GM19238 (cell line): ENCODE results near the gene PLIN4.
A peak's percentile ranks its signal among the peaks of the same experiment; 100 is the strongest.
"Not testable (repeated sequence)": the region's sequence is repeated elsewhere in the genome, so short reads cannot be mapped to it uniquely, and the experiment has no call there.

ENCODE experiments used
- DNase-seq: peaks from one replicate; pipeline ENCODE4 v3.0.0; 2011; ENCODE audit warnings: low spot score; ENCODE audit not compliant: insufficient read length

Gene PLIN4

DNA sequence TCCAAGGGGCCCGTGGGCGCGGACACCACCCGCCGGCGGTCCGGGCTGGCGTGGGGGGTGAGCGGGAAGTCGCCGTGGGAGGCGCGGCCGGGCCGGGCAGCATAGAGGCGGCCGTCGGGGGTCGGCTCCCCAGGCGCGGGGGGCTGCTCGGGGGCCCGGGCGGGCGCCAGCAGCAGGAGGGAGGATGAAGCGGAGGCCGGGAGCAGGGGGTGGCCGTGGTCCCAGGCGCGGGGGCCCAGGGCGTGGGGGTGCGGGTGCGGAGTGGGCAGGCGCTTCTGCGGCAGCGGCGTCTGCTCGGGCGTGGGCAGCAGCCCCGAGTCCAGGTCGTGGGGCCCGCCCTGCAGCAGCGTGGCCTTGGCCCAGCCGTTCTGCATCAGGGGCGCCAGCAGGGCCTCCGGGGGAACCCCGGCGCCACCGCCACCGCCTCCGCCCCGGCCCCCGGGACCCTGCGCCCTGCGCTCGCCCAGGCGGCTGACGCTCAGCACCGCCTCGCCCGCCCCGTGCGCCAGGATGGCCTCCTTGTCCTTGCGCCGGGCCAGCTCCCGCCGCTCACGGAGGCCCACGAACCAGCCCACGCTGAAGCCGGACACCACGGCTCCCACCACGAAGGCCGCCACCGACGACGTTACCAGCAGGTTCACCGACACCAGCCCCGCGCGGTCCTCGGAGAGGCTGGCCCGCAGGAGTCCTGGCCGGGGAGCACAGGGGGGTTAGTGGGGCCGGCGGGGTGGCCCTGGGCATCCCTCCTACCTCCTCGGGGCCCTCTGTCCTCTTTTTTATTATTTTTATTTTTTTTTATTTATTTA, 25.8 kb upstream of the PLIN4 start:
- no peak for DNase-seq

DNA sequence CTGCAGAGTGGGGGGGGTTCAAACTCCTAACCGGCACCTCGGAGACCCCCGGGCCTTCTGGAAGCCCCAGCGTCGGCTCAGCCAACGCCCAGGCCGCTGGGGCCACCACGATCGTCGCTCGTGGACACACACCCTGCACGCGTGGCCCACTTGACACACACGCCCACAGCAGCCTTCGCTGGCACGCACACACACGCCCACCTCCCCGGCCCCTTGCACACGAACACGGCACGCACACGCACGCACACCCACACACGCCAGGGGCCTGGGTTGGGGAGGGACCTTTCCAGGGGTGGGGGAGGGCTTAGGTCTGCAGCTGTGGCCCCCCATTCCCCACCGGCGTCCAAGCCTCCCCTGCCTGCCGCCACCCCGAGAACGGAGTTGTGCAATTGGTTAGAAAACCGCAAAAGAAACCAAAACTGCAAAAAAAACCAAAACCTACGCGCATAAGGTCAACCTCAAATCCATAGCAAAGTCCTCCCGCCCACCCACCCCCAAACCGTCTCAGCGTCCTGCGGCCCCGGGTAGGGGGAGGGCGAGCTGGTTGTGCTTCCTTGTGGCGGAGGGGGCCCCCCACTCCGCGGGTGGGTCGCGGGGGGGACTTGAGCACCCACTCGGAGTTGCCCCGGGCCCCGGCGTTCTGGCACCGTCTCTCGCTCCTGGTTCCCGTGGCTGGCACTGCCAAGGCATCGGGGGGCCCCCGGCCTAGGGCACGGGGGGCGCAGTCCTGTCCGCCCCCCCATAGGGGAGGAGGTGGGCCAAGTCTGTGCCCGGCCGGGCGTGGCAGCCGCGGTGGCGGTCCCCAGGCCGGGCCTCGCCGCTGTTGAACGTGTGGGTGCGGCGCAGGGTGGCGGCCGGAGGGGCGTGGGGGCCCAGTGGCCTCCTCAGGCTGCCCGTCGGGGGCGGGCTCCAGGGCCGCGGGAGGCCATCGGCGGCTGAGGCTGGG, 24.9 kb upstream of the PLIN4 start:
- no peak for DNase-seq

GRCh38 chr19:4541806-4542145, 23.5 kb upstream of the PLIN4 start:
- DNase-seq: not testable (repeated sequence)

DNA sequence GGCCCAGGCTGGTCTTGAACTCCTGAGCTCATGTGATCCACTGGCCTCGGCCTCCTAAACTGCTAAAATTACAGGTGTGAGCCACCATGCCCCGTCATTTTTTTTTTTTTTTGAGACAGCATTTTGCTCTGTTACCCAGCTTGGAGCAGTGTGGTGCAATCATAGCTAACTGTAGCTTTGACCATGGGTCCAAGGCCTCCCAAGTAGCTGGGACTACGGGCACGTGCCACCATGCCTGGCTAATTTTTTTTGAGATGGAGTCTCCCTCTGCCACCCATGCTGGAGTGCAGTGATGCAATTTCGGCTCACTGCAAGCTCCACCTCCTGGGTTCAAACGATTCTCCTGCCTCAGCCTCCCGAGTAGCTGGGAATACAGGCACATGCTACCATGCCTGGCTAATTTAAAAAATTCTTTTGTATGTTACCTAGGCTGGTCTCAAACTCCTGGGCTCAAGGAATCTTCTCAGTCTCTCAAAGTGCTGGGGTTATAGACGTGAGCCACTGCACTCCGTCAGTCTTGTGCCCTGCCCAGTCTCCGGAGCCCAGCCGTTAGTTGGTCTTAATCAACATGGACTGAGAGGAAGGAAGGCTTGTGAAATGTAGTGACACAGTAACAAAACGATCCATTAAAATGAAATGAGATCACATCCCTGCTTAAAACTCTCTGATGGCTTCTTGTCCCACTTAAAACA, 23.0 kb upstream of the PLIN4 start:
- no peak for DNase-seq

DNA sequence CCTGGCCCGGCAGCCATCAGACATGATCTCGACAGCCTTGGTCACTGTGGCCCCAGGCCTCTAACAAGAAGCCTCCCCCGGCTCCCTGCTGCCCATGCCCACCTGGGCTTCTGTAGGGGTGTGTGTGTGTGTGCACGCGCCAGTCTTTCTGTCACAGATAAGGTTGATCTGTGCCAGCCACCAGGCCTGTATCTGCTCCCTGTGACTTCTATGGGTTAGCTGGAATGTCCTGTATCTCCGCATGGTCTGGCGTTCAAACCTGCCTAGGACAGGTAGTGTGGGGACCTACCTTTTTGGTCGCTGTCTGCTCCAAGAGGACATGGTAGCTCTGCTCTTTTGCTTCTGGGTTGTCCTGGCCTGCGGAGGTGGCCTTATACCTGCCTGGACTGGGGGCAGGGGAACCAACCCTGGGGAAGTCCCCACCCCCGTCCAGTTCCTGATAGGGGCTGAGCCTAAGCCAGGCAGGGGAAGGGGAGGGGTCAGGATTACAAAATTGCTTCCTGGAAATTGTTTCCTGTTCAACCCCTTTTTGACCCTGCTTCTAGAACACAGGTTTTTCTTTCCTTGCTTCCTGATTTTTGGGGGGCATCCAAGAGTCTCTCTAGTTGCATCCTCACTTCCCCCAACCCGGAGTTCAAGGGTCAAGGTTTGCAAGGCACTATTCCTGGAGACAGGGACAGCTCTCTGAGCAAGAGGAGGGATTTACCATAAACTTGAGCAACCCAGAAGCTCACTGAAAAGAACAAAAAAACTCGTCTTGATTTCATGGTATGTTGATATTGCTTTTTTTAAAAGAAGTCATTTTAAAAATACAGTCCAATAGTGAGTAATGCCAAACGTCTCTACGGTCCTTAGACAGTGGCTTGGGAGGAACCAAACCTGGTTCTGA, 21.7 kb upstream of the PLIN4 start, which contains the start of gene LRG1:
Gene LRG1 (minus strand): TSS at position 344 of the 889 bp plus-strand sequence. CDS start 23 bp downstream, at position 321.
- no peak for DNase-seq

GRCh38 chr19:4539169-4539692, 20.9 kb upstream of the PLIN4 start:
- DNase-seq: no peak

GRCh38 chr19:4538601-4538954, 20.3 kb upstream of the PLIN4 start:
- DNase-seq: no peak

DNA sequence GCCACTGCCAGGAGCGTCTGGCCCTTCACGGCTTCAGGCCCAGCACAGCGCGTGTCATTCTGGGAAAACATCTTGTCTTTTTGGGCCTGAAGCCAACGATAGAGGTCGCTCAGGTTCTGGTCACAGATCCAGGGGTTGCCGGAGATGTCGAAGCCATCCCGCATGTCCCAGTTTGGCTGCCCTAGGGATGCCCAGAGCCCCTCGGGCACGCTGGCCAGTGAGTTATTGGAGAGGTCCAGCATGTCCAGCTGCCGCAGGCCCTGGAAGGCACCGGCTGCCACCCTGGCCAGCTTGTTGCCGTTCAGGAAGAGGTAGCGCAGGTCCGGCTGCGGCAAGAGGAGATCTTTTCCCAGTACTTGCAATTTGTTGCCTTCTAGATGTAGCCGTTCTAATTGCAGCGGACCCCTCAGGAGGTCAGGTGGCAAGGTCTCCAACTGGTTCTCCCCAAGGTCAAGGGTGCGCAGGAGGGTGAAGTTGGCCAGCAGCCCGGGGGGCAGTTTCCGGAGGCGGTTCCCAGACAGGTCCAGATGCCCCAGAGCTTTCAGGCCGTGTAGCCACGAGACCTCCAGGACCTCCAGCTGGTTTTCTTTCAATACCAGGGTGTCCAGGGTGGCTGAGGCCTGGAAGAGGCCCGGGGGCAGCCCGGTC, 19.8 kb upstream of the PLIN4 start:
- DNase-seq: no peak

GRCh38 chr19:4536798-4537197, 18.5 kb upstream of the PLIN4 start:
- DNase-seq: no peak

- DNase-seq: peak; percentile 44
Measured at GRCh38 chr19:4534836-4535658, 16.8 kb upstream of the PLIN4 start, which contains the start of gene PLIN5. Gene PLIN5, minus strand, starts transcription at chr19:4535224. Its CDS starts 1,150 bp downstream, at chr19:4534074.

GRCh38 chr19:4533835-4534424, 15.6 kb upstream of the PLIN4 start:
- DNase-seq: no peak

GRCh38 chr19:4533334-4533733, 15.0 kb upstream of the PLIN4 start:
- DNase-seq: no peak

DNA sequence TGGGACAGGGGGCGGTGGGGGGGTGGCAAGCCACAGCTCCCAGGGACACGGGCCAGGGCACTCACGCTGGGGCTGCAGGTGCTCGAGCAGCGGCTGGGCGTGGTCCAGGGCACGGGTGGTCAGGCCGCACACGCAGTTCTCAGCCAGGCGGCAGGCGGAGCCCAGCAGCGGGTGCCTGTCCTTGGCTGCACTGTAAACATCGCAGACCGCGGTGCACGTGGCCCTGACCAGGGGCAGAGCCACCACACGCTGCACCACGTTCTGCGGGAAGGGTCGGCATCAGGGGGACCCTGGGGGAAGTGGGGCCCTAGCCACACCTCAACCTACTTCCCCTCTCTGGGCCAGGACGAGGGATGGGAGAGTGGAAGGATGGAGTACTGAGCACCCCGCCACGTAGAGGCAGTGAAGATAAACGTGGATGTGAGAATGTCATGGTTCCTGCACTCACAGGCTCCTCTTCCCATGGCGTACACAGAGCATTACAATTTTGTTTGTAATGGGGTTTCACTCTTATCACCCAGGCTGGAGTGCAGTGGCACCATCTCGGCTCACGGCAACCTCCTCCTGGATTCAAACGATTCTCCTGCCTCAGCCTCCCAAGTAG, 13.4 kb upstream of the PLIN4 start:
- DNase-seq: no peak

- DNase-seq: no peak
Measured at GRCh38 chr19:4529924-4530522, 11.7 kb upstream of the PLIN4 start.

GRCh38 chr19:4528843-4529242, 10.6 kb upstream of the PLIN4 start:
- no peak for DNase-seq

GRCh38 chr19:4527377-4527776, 9.1 kb upstream of the PLIN4 start:
- not testable (repeated sequence) for DNase-seq

GRCh38 chr19:4525563-4526002, 7.3 kb upstream of the PLIN4 start:
- no peak for DNase-seq
